HL-60 (cell line): Measurements from ENCODE around the gene RBPJL.

Experiments used
- DNase-seq, 2 experiments: peaks; one replicate each; pipeline ENCODE4 v3.0.0-alpha.2; 2010 to 2020; ENCODE audit warnings: low read depth in 1 of 2, low spot score in 1 of 2
- H3K27ac ChIP-seq: fragments of 250-450 bp; sonication (Bioruptor Pico); replicated peaks from 2 replicates; pipeline ENCODE4 v1.5.1; 2020; ENCODE audit warnings: mild to moderate bottlenecking, moderate library complexity
- H3K27me3 ChIP-seq: fragments of 250-450 bp; sonication (Bioruptor Pico); 2 replicates; pipeline ENCODE4 v1.5.1; 2021; ENCODE audit warnings: mild to moderate bottlenecking, moderate library complexity; ENCODE audit not compliant: insufficient read depth, poor library complexity, severe bottlenecking
- H3K4me3 ChIP-seq: replicated peaks from 2 replicates; pipeline ENCODE4 v1.5.1; 2011; ENCODE audit warnings: mild to moderate bottlenecking, control low read depth, low read length; ENCODE audit not compliant: insufficient read depth
- CTCF ChIP-seq: IDR thresholded peaks from one replicate; pipeline ENCODE4 v1.5.1; 2011; ENCODE audit warnings: low read length, control low read depth, inconsistent platforms; ENCODE audit not compliant: insufficient read depth
- GABPA ChIP-seq: IDR thresholded peaks from 2 replicates; pipeline ENCODE4 v1.6.1; 2012; ENCODE audit warnings: low read depth
- POLR2AphosphoS5 ChIP-seq: IDR thresholded peaks from 2 replicates; pipeline ENCODE4 v1.6.1; 2012; ENCODE audit warnings: low read depth
- REST ChIP-seq: IDR thresholded peaks from 2 replicates; pipeline ENCODE4 v1.6.1; 2012; ENCODE audit warnings: low read depth; ENCODE audit not compliant: insufficient replicate concordance
- SPI1 ChIP-seq: IDR thresholded peaks from 2 replicates; pipeline ENCODE4 v1.6.1; 2012; ENCODE audit warnings: low read depth, mild to moderate bottlenecking, borderline replicate concordance
- long read RNA-seq: library from polyadenylated mRNA; unstranded; transcript quantifications from one replicate; pipeline ENCODE4 v2.0.0, GENCODE V29; 2020

RBPJL gene
- long read RNA-seq, result 0 reads

GRCh38 chr20:45306431-45306982 is at the start of gene RBPJL:
Gene RBPJL, plus strand, starts transcription at chr20:45306840. Its CDS starts 83 bp downstream, at chr20:45306923.
- H3K4me3 ChIP-seq, result no peak within 1 kb of the TSS
- TF ChIP-seq REST, result no peak
- no peak for TF ChIP-seq POLR2AphosphoS5
- no peak for TF ChIP-seq GABPA
- TF ChIP-seq CTCF, result peak; percentile 46
- DNase-seq, result no peak
- H3K27ac ChIP-seq, result no peak within 1 kb of the TSS
- H3K27me3 ChIP-seq, result no peaks in the 10 kb centered on the region

GRCh38 chr20:45257161-45257560 is 49.5 kb upstream of the RBPJL start:
- no peak for DNase-seq
- H3K4me3 ChIP-seq, result no peak overlapping the region
- TF ChIP-seq SPI1 (no peak), GABPA (no peak), CTCF (no peak), POLR2AphosphoS5 (no peak), REST (no peak)
- H3K27me3 ChIP-seq, result no peaks in the 10 kb centered on the region
- H3K27ac ChIP-seq, result no peak overlapping the region

GRCh38 chr20:45257711-45258110 is 48.9 kb upstream of the RBPJL start:
- no peak for TF ChIP-seq POLR2AphosphoS5
- no peak for TF ChIP-seq REST
- TF ChIP-seq GABPA, result no peak
- no peak for TF ChIP-seq SPI1
- TF ChIP-seq CTCF, result no peak
- no peaks in the 10 kb centered on the region for H3K27me3 ChIP-seq
- no peak for DNase-seq
- no peak overlapping the region for H3K4me3 ChIP-seq
- no peak overlapping the region for H3K27ac ChIP-seq
